ENCODE results near the gene PIGS. TPM values are rescaled to one million over a fixed set of nuclear protein-coding genes. Genes with fewer than 3 reads are reported as not detected.

PIGS gene
- total RNA-seq, 1 donor from 2014 or later, result 43.0 TPM

DNA sequence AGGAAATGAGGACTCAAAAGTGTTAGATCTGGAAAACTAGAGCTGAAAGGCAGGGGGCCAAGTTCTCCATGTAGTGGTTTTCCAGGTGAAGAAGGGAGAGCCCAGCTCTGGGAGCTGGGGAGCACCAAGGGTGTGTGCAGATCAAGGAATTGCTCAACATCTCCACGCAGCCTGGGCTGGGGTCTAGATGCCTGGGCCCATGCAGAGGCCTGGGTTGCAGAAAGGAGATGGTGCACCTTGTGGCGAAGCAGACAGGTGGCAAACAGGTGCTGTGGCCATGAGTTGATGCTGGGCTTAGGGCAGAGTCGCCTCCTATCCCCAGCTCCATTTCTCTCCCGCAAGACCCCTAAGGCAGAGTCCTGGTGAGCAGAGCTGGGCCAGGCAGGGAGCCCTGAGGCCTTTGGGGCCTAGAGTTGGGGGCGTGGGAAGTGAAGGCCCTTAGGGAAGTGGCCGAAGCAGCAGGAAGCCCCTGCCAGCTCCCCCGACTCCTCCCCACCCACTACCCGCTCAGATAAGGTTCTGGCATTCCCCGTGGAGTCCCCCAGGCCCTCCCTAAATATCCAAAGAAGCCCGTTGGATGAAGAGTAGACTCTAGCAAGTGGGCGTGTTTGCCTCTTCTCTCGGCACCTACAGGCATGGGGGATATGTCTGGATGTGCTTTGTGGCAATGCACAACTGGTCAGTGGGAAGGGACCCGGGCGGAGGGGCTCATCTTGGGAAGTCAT is 64.4 kb downstream of the PIGS start:
- DNase-seq (no peak), ATAC-seq (no peak)
- TF ChIP-seq, protein P1, sequence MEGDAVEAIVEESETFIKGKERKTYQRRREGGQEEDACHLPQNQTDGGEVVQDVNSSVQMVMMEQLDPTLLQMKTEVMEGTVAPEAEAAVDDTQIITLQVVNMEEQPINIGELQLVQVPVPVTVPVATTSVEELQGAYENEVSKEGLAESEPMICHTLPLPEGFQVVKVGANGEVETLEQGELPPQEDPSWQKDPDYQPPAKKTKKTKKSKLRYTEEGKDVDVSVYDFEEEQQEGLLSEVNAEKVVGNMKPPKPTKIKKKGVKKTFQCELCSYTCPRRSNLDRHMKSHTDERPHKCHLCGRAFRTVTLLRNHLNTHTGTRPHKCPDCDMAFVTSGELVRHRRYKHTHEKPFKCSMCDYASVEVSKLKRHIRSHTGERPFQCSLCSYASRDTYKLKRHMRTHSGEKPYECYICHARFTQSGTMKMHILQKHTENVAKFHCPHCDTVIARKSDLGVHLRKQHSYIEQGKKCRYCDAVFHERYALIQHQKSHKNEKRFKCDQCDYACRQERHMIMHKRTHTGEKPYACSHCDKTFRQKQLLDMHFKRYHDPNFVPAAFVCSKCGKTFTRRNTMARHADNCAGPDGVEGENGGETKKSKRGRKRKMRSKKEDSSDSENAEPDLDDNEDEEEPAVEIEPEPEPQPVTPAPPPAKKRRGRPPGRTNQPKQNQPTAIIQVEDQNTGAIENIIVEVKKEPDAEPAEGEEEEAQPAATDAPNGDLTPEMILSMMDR (IDR thresholded peaks at IDR 0.05), result no peak
- intact Hi-C loops (cut with DNase I), result no loop called here
- H3K9me3 ChIP-seq, result no peaks in the 10 kb centered on the region
- no peaks in the 10 kb centered on the region for H3K4me1 ChIP-seq
- H3K27ac ChIP-seq, result no peak overlapping the region
- H3K4me3 ChIP-seq, result no peak overlapping the region
- no peaks in the 10 kb centered on the region for H3K36me3 ChIP-seq
- peaks cover 13% of the 10 kb centered on the region for H3K27me3 ChIP-seq

DNA sequence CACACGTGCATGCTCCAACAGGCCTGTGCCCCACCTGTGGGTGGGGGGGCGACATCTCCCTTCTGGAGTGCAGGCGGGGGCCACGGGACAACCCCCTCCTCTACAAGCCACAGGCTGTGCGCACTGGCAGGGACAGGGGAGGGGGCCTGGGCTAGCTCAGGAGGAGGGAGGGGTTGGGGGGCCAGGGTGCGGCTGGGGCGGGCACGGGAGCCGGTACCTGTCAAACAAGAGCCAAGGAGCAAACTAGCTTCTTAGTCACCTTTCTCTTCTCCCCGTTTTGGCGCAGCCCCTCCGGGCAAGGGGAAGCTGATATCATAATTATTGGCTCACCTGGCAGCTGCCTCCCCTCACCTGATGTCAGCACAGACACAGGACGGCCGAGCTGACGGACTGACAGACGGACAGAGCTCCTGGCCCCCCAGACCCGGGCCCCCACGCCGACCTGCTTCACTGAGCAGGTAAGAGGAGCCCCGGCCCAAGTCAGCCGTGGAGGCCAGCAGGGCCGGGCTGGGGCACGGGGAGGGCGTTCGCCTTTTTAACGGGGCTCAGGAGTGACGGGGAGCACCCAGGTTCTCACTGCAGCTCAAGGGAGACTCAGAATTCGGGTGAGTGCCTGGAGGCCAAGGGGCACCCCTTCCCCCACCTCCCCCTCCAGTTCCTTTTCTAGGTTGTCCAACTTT is 65.2 kb downstream of the PIGS start, which contains the start of gene FOXN1:
TSS of gene FOXN1 (plus strand) at position 363 of the 680 bp plus-strand sequence. CDS start 17,622 bp downstream, outside the sequence.
- H3K4me3 ChIP-seq, result no peak within 1 kb of the TSS
- no peaks in the 10 kb centered on the region for H3K36me3 ChIP-seq
- no peaks in the 10 kb centered on the region for H3K4me1 ChIP-seq
- intact Hi-C loops (cut with DNase I), result no loop called here
- no peaks in the 10 kb centered on the region for H3K9me3 ChIP-seq
- peaks cover 13% of the 10 kb centered on the region for H3K27me3 ChIP-seq
- no peak for ATAC-seq
- no peak for DNase-seq
- TF ChIP-seq, protein P1 (IDR thresholded peaks at IDR 0.05), result no peak
- no peak within 1 kb of the TSS for H3K27ac ChIP-seq

DNA sequence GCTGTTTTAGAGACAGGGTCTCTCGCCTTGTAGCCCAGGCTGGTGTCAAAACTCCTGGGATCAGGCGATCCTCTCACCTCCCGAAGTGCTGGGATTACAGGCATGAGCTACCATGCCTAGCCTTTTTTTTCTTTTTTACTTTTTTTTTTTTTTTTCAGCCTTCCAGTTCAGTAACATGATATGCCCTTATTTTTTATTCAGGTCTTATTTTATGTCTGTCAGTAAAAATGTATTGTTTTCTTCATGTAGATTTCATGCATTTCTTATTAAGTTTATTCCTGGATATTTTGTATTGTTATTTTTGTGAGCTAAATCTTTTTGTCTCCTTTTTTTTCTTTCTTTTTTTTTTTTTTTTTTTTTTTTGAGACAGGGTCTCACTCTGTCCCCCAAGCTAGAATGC is 67.9 kb downstream of the PIGS start:
- TF ChIP-seq, protein P1 (IDR thresholded peaks at IDR 0.05), result no peak
- DNase-seq (no peak), ATAC-seq (no peak)
- Histone ChIP-seq H3K36me3 (no peaks in the 10 kb centered on the region), H3K9me3 (no peaks in the 10 kb centered on the region), H3K27me3 (peaks cover 11% of the 10 kb centered on the region), H3K4me1 (no peaks in the 10 kb centered on the region), H3K27ac (no peak overlapping the region), H3K4me3 (no peak overlapping the region)
- intact Hi-C loops (cut with DNase I), result no loop called here

Other genes with a start within 250 kb of the PIGS start
- 33.3 TPM for gene IFT20, start 236.1 kb downstream of the PIGS start, total RNA-seq
- gene TNFAIP1, start 235.8 kb downstream of the PIGS start, total RNA-seq, result 82.7 TPM
- gene POLDIP2, start 214.0 kb downstream of the PIGS start, total RNA-seq, result 55.3 TPM
- gene SEBOX, start 206.3 kb downstream of the PIGS start, total RNA-seq, result not detected
- gene VTN, start 201.2 kb downstream of the PIGS start, total RNA-seq, result 1.3 TPM
- gene SARM1, start 199.8 kb downstream of the PIGS start, total RNA-seq, result 14.4 TPM
- gene SLC46A1, start 165.3 kb downstream of the PIGS start, total RNA-seq, result 17.0 TPM
- gene SLC13A2, start 97.9 kb downstream of the PIGS start, total RNA-seq, result 0.87 TPM
- gene FOXN1, start 65.2 kb downstream of the PIGS start, total RNA-seq, result 0.35 TPM
- 22.7 TPM for gene UNC119, start 18.9 kb downstream of the PIGS start, total RNA-seq
- 10.5 TPM for gene ALDOC, start 5.4 kb upstream of the PIGS start, total RNA-seq
- 3.2 TPM for gene SPAG5, start 27.5 kb upstream of the PIGS start, total RNA-seq
- gene RSKR, start 42.7 kb upstream of the PIGS start, total RNA-seq, result 12.3 TPM
- 145 TPM for gene BLTP2, start 73.6 kb upstream of the PIGS start, total RNA-seq
- 52.8 TPM for gene SDF2, start 90.4 kb upstream of the PIGS start, total RNA-seq
- 62.4 TPM for gene SUPT6H, start 90.7 kb upstream of the PIGS start, total RNA-seq
- 3.3 TPM for gene PROCA1, start 140.4 kb upstream of the PIGS start, total RNA-seq
- 63.5 TPM for gene RAB34, start 146.3 kb upstream of the PIGS start, total RNA-seq
- gene RPL23A, start 148.5 kb upstream of the PIGS start, total RNA-seq, result 1,221 TPM
- 16.2 TPM for gene TLCD1, start 154.7 kb upstream of the PIGS start, total RNA-seq
- 8.4 TPM for gene NEK8, start 157.3 kb upstream of the PIGS start, total RNA-seq
- gene TRAF4, start 172.5 kb upstream of the PIGS start, total RNA-seq, result 65.9 TPM

All from upper lobe of right lung (tissue), 1 donor.